A673 (cell line): Measurements from ENCODE around the gene C1R. TPM values are rescaled to one million over a fixed set of nuclear protein-coding genes. Genes with fewer than 3 reads are reported as not detected.

ENCODE experiments used
- BruUV-seq: library from RNA; stranded (reverse); fragments of 400-500 nt; replicated peaks from 2 replicates; lab custom pipeline; 2021; lab: Mats Ljungman, UMichigan
- CTCF ChIA-PET: fragments of 300-600 bp; sonication (Branson Sonifier 250); formaldehyde crosslinking; loops from one replicate; lab custom pipeline; 2022; ENCODE audit warnings: antibody characterized with exemption; lab: Charles Lee
- POLR2A ChIA-PET: fragments of 300-600 bp; sonication (Branson Sonifier 250); formaldehyde crosslinking; loops from one replicate; lab custom pipeline; 2022; ENCODE audit warnings: antibody characterized with exemption; ENCODE audit not compliant: low non-redundant PET; lab: Charles Lee
- DNase-seq: peaks from one replicate; pipeline ENCODE4 v3.0.0-alpha.2; 2015; ENCODE audit warnings: low spot score
- H3K27ac ChIP-seq: fragments of 200-600 bp; sonication (generic); 2 replicates; pipeline ENCODE4 v1.5.1; 2016; ENCODE audit warnings: mixed run types, low read depth, mild to moderate bottlenecking, mixed read lengths, antibody characterized with exemption, low read length; ENCODE audit not compliant: poor library complexity, severe bottlenecking
- H3K27me3 ChIP-seq: fragments of 200-600 bp; sonication (generic); replicated peaks from 2 replicates; pipeline ENCODE4 v1.6.1; 2017; ENCODE audit warnings: mixed run types, low read depth, mild to moderate bottlenecking, mixed read lengths, antibody characterized with exemption, low read length; ENCODE audit not compliant: insufficient read depth, poor library complexity
- H3K36me3 ChIP-seq: fragments of 200-600 bp; sonication (generic); 2 replicates; pipeline ENCODE4 v1.6.1; 2016; ENCODE audit warnings: mixed run types, mild to moderate bottlenecking, mixed read lengths, antibody characterized with exemption, low read length; ENCODE audit not compliant: insufficient read depth, poor library complexity, severe bottlenecking
- H3K4me1 ChIP-seq: fragments of 200-600 bp; sonication (generic); 2 replicates; pipeline ENCODE4 v1.6.1; 2017; ENCODE audit warnings: mixed run types, mild to moderate bottlenecking, mixed read lengths, antibody characterized with exemption, low read length; ENCODE audit not compliant: insufficient read depth, poor library complexity, severe bottlenecking
- H3K4me3 ChIP-seq: fragments of 200-600 bp; sonication (generic); 2 replicates; pipeline ENCODE4 v1.5.1; 2016; ENCODE audit warnings: low read depth, mixed run types, mild to moderate bottlenecking, mixed read lengths, low read length; ENCODE audit not compliant: poor library complexity, severe bottlenecking
- H3K9me3 ChIP-seq: fragments of 200-600 bp; sonication (generic); 2 replicates; pipeline ENCODE4 v1.6.1; 2016; ENCODE audit warnings: mixed run types, low read depth, mild to moderate bottlenecking, mixed read lengths, antibody characterized with exemption, low read length; ENCODE audit not compliant: poor library complexity, severe bottlenecking
- EZH2 ChIP-seq: fragments of 200-600 bp; sonication (generic); IDR thresholded peaks from 2 replicates; pipeline ENCODE4 v1.6.1; 2017; ENCODE audit warnings: borderline replicate concordance, low read depth, mild to moderate bottlenecking, mixed read lengths, antibody characterized with exemption, low read length; ENCODE audit not compliant: poor library complexity, severe bottlenecking
- intact Hi-C: fragments of 100-400 bp; cut with micrococcal nuclease; formaldehyde crosslinking; loops from one replicate; pipeline ENCODE4 v1.10.0; 2022; ENCODE audit not compliant: unreplicated experiment
- total RNA-seq: library from RNA; stranded (reverse); gene quantifications from 2 replicates; pipeline ENCODE4 v1.2.3, GENCODE V29; 2021
- TF ChIP-seq, protein P1 (sequence below): fragments of 300-800, 200-600 bp; sonication (generic); conservative IDR thresholded peaks from 2 replicates; pipeline ENCODE4 v1.5.1; 2017; ENCODE audit warnings: low read depth, mild to moderate bottlenecking, antibody characterized with exemption, low read length, moderate library complexity, mixed read lengths

C1R gene
- total RNA-seq, 1 experiment from 2014 or later = 10.9 TPM

DNA sequence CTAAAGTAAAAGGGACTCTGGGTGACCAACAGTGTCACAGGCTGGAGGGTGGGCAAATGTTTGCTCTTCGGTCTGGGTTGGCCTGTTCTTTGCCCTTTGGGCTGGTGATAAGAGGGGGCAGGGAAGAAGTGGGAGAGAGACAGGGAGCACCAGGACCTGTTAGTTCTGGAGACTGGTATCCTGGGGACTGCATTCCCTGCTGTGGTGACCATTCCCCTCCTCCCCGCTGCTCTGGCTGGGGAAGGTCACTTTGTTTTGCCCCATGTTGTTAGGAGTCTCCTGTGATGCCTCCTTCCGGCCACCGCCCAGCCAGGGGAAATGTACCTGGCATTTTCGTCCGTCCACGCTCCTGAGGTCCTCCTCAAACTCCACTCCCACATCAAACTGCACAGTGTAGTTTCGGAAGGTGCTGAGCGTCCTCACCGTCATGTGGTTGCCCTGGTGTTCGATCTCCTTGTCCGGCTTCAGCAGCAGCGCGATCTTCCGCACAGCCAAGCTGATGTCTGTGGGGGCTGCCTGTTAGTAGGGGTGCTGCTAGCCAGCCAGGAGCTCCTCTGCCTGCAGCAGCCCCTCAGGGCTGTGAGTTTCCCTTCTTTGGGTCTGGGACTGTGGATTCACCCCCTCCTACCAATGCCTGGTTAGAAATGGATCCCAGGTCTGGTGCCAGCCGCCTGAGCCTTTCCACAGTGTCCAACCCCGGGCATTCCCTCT, 35.8 kb upstream of the C1R start:
- H3K36me3 ChIP-seq = no peaks in the 10 kb centered on the region
- H3K9me3 ChIP-seq = no peaks in the 10 kb centered on the region
- no peak for DNase-seq
- POLR2A ChIA-PET = no interaction called here
- H3K4me1 ChIP-seq = no peaks in the 10 kb centered on the region
- BruUV-seq = no TSS peak
- CTCF ChIA-PET = no interaction called here
- H3K4me3 ChIP-seq = no peak overlapping the region
- TF ChIP-seq, protein P1, sequence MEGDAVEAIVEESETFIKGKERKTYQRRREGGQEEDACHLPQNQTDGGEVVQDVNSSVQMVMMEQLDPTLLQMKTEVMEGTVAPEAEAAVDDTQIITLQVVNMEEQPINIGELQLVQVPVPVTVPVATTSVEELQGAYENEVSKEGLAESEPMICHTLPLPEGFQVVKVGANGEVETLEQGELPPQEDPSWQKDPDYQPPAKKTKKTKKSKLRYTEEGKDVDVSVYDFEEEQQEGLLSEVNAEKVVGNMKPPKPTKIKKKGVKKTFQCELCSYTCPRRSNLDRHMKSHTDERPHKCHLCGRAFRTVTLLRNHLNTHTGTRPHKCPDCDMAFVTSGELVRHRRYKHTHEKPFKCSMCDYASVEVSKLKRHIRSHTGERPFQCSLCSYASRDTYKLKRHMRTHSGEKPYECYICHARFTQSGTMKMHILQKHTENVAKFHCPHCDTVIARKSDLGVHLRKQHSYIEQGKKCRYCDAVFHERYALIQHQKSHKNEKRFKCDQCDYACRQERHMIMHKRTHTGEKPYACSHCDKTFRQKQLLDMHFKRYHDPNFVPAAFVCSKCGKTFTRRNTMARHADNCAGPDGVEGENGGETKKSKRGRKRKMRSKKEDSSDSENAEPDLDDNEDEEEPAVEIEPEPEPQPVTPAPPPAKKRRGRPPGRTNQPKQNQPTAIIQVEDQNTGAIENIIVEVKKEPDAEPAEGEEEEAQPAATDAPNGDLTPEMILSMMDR = no peak
- TF ChIP-seq EZH2 = no peak
- H3K27me3 ChIP-seq = no peaks in the 10 kb centered on the region
- H3K27ac ChIP-seq = no peak overlapping the region
- intact Hi-C loops = no loop called here

DNA sequence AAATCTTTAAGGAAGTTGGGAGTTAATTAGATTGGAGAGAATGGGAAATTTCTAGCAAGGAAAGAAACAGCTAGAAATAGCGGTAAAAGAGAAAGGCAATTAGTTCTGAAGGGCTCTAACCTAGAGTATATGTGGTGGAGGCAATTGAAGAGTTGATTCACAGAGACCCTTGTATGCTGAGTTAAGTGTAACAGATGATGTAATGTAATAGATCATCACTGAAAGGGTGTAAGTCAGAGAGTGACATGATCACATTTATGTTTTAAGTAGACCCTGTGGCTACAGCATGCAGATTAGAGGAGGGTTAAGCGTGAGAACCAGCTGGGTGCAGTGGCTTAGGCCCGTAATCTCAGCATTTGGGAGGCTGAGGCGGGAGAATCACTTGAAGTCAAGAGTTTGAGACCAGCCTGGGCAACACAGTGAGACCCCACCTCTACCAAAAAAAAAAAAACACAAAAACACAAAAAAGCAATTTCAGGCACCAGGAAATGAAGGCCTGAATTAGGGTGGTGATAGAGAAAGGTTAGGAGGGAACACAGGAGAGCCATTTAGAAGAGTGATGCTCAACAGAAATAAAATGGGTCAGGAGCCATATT, 33.5 kb upstream of the C1R start:
- CTCF ChIA-PET = interaction anchor here (0.7 kb wide), 1 partner anchor 100 kb away, joined by 8 read pairs; no protein-coding TSS in a partner anchor
- Histone ChIP-seq H3K36me3 (no peaks in the 10 kb centered on the region), H3K27ac (no peak overlapping the region), H3K4me3 (no peak overlapping the region), H3K27me3 (no peaks in the 10 kb centered on the region), H3K9me3 (no peaks in the 10 kb centered on the region), H3K4me1 (no peaks in the 10 kb centered on the region)
- DNase-seq = no peak
- TF ChIP-seq EZH2 = no peak
- TF ChIP-seq, protein P1 = no peak
- intact Hi-C loops = no loop called here
- no TSS peak for BruUV-seq
- POLR2A ChIA-PET = no interaction called here

DNA sequence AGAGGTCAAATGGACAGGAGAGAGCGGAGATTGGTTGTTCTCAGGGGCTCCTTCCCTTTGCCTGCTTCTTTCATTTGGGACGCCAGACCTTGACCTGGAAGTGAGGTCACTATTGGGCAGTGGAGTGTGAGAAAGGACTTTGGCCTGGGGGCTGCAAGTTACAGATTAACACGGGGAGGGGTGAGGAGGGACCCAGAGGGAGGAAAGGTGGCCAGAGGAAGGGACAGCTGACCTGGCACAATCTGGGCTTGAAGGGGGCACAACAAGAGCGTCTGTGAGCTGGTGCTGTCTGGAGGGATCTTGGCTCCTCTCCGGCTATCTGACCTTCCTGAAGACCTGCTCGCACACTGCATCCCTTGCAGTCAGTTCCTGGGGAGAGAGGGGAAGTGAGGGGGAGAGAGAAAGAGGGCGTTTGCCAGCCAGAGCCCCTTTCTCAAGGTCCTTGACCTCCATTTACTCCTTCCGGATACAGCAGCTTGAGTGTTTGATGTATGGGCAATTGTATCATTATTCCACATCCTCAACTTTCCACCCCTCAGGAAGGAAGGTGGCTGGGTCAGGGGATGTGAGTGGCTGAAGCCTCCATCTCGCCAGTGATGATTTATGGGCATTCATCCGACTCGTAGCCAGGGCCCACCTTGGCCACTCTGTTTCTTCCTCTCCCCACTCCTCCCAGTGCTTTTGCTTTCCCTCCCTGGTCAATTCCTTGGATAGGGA, 31.7 kb upstream of the C1R start:
- intact Hi-C loops = no loop called here
- POLR2A ChIA-PET = no interaction called here
- H3K27ac ChIP-seq = no peak overlapping the region
- DNase-seq = no peak
- H3K27me3 ChIP-seq = no peaks in the 10 kb centered on the region
- no peaks in the 10 kb centered on the region for H3K9me3 ChIP-seq
- BruUV-seq = no TSS peak
- no peaks in the 10 kb centered on the region for H3K36me3 ChIP-seq
- TF ChIP-seq, protein P1 = no peak
- no peak for TF ChIP-seq EZH2
- no peak overlapping the region for H3K4me3 ChIP-seq
- no peaks in the 10 kb centered on the region for H3K4me1 ChIP-seq
- CTCF ChIA-PET = no interaction called here
